Raji (cell line): ENCODE results near the gene LRRK2.

Source experiments
- POLR2A ChIP-seq: IDR thresholded peaks from 2 replicates; pipeline ENCODE4 v1.6.1; 2011; ENCODE audit warnings: low read depth, low read length, control low read depth; ENCODE audit not compliant: insufficient read depth

LRRK2 gene

GRCh38 chr12:40229690-40230651 is 5.2 kb downstream of the LRRK2 start:
- TF ChIP-seq POLR2A = no peak

DNA sequence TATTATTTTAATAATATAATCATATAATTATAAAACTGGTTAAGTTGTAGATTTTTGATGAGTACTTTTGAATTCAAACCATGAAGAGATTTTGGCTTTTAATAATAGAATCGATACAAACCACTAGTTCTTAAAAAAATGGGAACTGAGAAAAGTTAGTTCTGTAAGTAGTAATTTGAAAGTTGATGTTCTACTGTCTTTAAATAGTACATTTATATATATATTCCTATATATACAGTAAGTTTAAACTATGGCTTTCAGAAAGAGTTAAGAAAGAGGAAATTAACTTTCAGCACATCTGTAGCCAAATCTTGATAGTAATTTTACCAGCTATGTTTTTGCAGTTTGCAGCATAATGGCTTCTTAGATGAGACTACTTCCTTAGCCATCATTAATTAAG is 7.8 kb downstream of the LRRK2 start:
- no peak for TF ChIP-seq POLR2A

DNA sequence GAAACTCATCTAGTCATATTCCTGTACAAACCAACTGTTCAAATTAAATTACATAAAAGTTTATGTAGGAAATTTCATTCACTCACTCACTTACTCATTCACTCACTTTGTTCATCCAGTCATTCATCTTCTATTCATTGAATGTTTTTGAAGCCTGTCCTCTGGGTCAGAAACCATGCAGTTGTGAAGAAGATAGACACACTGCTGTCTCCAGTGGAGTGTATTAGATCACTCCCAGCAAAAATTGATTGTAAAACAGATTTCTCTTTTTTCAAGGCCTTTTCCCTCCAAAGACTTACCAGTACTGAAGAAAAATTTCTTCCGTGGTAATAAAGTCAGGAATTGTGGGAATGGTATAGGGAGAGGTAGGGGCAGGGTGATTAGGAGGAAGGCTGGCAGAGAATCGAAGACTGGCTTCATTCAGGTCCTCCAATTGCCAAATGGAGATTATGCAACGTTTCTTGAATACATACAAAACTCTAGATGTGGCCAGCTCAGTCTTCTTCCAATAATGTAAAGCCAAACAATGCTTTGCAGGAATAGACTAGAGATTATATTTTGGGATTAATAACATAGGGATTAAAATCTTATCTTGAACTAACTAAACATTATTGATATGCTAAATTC is 9.1 kb downstream of the LRRK2 start:
- no peak for TF ChIP-seq POLR2A

DNA sequence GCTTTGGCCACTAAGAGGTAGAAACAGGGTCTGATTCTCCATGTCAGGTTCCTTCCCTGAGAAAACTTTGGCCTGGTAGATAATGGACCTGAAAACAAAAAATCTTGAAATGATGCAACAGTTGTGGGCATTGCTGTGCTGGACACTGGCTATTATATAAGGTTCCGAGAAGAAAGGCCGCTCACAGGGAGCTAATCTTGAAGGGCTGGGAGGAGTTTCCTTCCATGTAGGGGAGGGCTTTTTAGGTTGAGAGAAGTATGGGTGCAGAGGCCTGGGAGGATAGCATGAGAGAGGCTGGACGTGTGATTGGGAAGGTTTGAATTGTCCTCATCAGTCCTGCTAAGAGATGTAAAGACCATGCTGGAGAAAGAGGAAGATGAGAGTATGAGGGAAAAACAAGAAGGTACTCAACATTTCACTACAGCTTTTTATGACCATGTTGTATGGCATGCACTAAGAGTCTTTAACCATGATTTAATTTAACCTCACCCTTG is 11.6 kb downstream of the LRRK2 start:
- no peak for TF ChIP-seq POLR2A

DNA sequence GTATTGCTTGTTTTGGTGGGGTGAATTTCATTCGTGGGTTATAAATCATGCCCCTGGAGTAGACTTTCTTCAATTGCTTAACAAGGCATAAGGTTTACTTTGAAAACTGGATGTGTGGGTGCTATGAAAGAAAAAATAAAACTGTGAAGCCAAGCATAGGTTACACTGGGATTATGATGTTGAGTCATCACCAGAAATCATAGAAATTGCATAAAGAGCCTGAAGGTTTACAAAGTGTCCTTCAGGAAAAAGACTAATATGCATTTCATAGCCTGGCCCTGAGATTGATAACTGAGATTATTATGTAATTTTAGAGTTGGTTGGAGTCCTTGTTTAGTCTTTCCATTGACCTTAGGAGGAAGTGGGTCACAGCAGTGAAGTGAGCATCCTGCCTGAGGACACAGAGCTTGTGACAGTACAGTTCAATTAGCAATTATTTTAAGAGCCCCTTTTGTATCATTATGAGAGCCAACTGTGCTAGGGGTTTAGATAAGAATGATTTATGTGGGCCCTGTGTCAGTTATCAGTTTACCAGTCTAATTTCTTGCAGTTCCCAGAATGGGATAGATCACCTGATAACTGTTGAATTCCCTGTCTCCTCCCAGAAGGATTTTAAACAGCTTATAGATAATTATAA is 13.6 kb downstream of the LRRK2 start:
- TF ChIP-seq POLR2A = no peak

DNA sequence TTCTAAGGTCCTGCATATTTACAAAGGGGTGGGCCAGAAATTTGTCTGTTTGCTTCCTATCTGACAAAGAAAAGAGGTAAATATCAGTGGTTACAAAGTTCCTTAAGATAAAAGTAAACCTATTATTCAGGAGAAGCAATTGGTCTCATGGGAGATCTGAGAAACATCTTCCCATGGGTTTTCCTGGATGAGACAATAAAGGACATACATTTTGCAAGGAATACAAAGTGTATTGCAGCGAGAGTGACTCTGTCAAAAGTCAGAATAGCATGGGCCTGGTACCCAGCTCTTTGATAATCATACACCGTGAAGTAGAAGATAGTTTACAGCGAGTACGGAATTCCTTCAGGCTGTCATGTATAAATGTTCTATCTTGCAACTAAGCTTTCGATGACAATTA is 14.2 kb downstream of the LRRK2 start:
- TF ChIP-seq POLR2A = no peak

DNA sequence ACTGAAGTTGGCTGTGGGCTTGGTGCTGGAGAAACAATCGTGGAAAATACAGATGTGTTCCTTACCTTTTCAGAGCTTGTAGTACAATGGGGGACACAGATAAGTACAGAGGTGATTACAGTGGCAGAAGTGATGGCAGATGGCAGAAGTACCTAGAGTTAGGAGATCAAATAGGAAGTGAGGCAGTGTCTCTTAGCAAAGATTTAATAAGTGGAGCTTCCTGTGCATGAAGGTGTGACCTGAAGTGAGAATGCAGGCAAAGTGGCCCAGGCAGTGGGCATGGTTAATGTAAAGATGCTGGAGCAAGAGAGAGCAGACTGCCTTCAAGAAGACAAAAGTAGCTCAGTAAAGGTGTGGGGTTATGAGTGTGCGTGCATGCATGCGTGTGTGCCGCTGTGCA is 16.0 kb downstream of the LRRK2 start:
- TF ChIP-seq POLR2A = no peak

DNA sequence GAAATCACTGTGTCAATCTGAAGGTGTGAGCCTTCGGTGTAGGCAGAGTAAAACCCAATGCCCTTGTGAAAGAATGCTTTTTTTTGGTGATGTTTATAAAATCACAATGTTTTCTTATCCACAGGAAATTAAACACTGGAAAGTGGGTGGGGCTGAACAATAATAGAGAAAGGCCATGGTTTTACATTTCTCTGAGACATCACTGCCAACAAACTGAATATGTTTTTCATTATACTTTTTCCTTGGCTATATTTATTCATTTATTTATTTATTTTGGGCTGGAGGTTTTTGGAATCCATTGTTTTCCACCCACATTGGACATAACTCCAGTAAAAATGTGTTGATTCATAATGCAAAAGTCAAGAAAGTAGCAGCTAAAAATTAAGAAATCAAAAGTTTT is 16.9 kb downstream of the LRRK2 start:
- no peak for TF ChIP-seq POLR2A

GRCh38 chr12:40248034-40248433 is 23.2 kb downstream of the LRRK2 start:
- no peak for TF ChIP-seq POLR2A

DNA sequence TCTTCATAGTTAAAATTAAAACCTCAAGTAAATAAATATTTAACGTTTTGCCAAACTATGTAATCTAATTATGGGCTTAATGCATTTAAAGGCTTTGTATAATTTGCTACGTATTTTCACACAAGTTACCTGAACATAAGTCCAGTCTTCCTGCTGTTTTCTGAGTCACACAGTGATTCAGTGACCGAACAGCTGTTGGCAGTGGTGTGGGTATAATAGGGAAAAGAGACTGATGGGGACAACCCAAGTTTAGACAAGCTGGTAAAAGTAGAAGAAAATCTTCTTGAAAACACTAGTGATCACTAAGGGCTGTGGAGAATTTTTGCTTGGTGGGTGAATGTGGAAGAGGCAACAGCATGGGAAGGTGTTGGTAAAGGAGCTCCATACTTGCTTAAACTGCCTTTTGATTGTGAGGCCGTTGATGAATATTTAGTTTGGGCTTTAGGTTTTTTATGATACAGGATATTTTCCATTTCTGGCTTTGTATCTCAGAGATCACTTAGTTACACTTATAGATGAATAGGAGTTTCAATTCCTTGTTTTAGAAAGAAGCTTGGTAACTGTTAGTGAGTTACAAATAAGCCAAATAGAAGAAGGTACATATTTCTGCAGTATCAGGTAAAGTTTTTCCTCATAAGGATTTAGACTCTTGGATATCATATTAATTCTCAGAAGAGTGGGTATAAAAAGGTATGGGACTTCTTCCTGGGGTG is 23.9 kb downstream of the LRRK2 start:
- TF ChIP-seq POLR2A = no peak

DNA sequence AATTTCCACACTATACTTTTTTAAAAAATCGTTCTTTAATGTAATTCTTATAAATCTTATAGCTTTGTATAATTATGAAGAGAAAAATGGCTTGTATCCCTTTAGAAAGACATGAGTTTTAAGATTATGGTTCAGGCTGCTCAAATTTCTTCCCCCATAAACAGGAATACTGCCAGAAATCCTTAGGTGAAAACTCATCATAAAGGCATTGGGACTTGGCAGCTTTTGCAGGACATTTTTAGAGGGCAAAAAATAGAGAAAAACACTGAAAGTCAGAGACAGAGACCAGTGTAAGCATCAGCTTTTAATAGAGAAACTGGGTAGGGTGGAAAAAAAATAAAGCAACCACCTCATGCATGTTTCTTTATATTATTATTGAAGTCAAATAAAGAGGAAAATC is 29.1 kb downstream of the LRRK2 start:
- no peak for TF ChIP-seq POLR2A

GRCh38 chr12:40254455-40255085 is 29.8 kb downstream of the LRRK2 start:
- no peak for TF ChIP-seq POLR2A

GRCh38 chr12:40258371-40258770 is 33.6 kb downstream of the LRRK2 start:
- no peak for TF ChIP-seq POLR2A

DNA sequence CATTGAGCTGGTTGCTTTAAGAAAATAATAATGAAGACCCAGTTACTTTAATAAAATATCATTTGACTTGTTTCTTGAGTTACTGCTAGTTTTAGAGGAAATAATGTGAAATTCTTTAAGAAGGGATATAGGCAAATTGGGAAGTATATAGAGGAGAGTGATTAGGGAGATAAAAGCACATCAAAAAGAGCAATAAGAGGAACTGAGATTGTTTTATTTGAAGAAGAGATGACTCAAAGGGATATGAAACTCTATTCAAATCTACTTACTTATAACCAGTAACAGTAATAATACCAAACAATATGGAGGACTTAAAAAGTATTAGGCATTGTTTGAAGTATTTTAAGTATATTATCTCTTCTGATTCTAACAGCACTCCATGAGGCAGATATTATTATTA is 37.1 kb downstream of the LRRK2 start:
- TF ChIP-seq POLR2A = no peak

- no peak for TF ChIP-seq POLR2A
Measured at GRCh38 chr12:40262657-40263056, 37.9 kb downstream of the LRRK2 start.
